Esophagus (tissue), 2 donors: ENCODE data around the gene DEPDC5. TPM values are rescaled to one million over a fixed set of nuclear protein-coding genes. Genes with fewer than 3 reads are reported as not detected.

Experiments used
- H3K27ac ChIP-seq, 2 donors: one replicate each; pipeline ENCODE4 v1.5.1; 2013; ENCODE audit warnings: low read depth in 2 of 2, mild to moderate bottlenecking in 2 of 2, inconsistent platforms in 1 of 2, low read length in 1 of 2, moderate library complexity in 1 of 2
- H3K27me3 ChIP-seq, 2 donors: one replicate each; pipeline ENCODE4 v1.6.1; 2013; ENCODE audit warnings: low read length in 2 of 2, control low read depth in 1 of 2, mild to moderate bottlenecking in 1 of 2; ENCODE audit not compliant: insufficient read depth in 2 of 2, control insufficient read depth in 1 of 2
- H3K36me3 ChIP-seq, 2 donors: one replicate each; pipeline ENCODE4 v1.6.1; 2013; ENCODE audit warnings: low read length in 1 of 2; ENCODE audit not compliant: control insufficient read depth in 2 of 2, insufficient read depth in 2 of 2
- H3K4me1 ChIP-seq, 2 donors: one replicate each; pipeline ENCODE4 v1.6.1; 2013; ENCODE audit warnings: low read length in 1 of 2; ENCODE audit not compliant: control insufficient read depth in 2 of 2, insufficient read depth in 2 of 2
- H3K4me3 ChIP-seq, 2 donors: one replicate each; pipeline ENCODE4 v1.5.1; 2013; ENCODE audit warnings: low read length in 2 of 2, mild to moderate bottlenecking in 2 of 2, low read depth in 1 of 2, moderate library complexity in 1 of 2
- H3K9me3 ChIP-seq, 2 donors: one replicate each; pipeline ENCODE4 v1.6.1; 2013; ENCODE audit warnings: mild to moderate bottlenecking in 2 of 2, low read depth in 1 of 2, low read length in 1 of 2, moderate library complexity in 1 of 2; ENCODE audit not compliant: control insufficient read depth in 2 of 2, insufficient read depth in 1 of 2
- WGBS, 2 donors: extraction: QIAGEN DNeasy Blood & Tissue Kit; methylation state at CpG; one replicate each; pipeline ENCODE4 v1.1.7; 2013; 5-methylcytosine and 5-hydroxymethylcytosine counted together
- polyA plus RNA-seq, 2 donors: library from polyadenylated mRNA; stranded (reverse); fragments of 200-250 nt; gene quantifications; one replicate each; pipeline ENCODE4 v1.2.3, GENCODE V29; 2013
- donor health status: healthy with polysubstance abuse.
- donor health status: Bipolar disorder and iron deficiency.

DEPDC5 gene
- polyA plus RNA-seq, 2 donors, result 6.5 to 10.8 TPM

DNA sequence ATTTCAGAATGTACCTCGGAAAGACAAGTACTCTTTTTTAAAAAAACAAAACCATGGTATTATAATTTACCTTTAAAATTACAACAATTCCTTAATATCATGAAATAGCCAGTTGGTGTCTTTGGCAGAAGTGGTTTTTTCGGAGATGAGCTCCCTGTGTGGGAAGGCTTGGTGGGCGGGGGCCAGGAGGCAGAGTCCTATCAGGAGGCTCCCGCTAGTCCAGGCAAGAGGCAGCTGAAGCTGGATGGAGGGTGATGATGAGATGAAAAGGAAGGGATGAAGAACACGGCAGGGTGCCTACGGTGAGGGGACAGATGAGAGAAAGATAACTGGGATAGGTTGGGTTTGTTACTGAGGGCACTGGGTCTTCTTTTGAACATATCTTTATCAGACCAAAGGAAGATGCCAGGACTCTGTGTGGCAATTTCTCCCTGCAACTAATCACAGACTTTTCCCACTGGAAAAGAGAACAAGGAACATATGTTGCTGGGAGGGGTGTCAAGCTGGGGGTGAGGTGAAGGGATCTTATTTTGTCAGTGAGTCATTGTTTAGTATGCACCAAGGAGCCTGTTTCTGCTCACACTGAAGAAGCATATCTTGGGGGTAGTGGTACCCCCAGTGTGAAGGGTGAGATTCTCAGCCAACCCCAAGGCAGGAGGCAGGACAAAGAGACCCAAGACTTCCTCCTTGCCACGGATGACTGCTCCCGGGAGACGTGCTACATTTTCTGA is 99.0 kb downstream of the DEPDC5 start:
- Histone ChIP-seq H3K9me3 (no peaks in the 10 kb centered on the region), H3K27me3 (no peaks in the 10 kb centered on the region), H3K36me3 (peaks cover 10 to 19% of the 10 kb centered on the region in 2 donors), H3K4me3 (no peak overlapping the region), H3K27ac (no peak overlapping the region), H3K4me1 (no peaks in the 10 kb centered on the region)
- 87 to 94% methylated on average over 9 of the region's 9 CpGs for WGBS, 2 donors

DNA sequence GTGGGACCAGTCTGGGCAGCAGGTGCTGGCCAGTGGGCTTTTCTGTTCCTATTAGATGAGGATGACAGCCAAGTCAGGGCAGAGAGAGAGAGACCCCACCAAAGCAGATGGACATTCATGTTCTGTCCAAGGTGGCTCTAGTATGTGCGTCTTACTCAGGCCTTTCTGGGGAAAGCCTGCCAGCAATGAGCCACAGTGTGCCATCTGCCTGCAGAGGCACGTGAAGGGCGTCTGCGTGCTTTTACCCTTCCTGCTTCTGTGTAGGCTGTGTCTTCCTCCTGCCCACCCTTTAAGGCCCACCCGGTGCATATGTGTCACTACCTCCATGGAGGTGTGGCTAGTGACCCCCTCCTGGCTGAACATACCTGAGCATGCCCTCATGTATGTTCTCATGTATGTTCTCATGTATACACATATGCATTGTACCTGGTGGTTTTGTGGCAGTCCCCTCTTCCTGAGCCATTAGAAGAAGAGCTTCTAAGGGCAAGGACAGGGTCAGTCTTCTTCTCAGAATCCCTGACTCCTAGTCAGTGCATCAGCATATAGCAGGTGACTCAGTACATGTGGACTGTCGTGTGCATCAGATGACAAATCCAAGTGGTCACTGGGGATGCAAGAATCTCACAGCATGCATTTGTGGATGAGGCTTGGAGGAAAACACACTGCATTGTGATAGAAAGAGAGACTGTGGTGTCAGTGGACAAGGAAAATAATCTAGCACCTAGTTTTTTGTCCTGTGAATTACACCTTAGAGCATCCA is 100.1 kb downstream of the DEPDC5 start:
- 92% methylated on average over 6 of the region's 6 CpGs for WGBS, 2 donors
- H3K27ac ChIP-seq, result no peak overlapping the region
- peaks cover 10 to 13% of the 10 kb centered on the region in 2 donors for H3K36me3 ChIP-seq

GRCh38 chr22:31857247-31857646 is 103.4 kb downstream of the DEPDC5 start:
- Histone ChIP-seq H3K36me3 (peaks cover 4 to 17% of the 10 kb centered on the region in 2 donors), H3K27ac (no peak overlapping the region), H3K4me3 (no peak overlapping the region), H3K27me3 (no peaks in the 10 kb centered on the region), H3K9me3 (no peaks in the 10 kb centered on the region), H3K4me1 (peaks cover 0 to 2% of the 10 kb centered on the region in 2 donors)
- WGBS, 2 donors, result 70 to 74% methylated on average over 9 of the region's 9 CpGs

More for the DNA sequence above, 100.1 kb downstream of the DEPDC5 start:
- Histone ChIP-seq H3K9me3 (no peaks in the 10 kb centered on the region), H3K4me3 (no peak overlapping the region), H3K27me3 (no peaks in the 10 kb centered on the region), H3K4me1 (no peaks in the 10 kb centered on the region)

GRCh38 chr22:31861226-31861840 is 107.5 kb downstream of the DEPDC5 start:
- Histone ChIP-seq H3K27ac (no peak overlapping the region), H3K4me3 (no peak overlapping the region), H3K27me3 (no peaks in the 10 kb centered on the region), H3K4me1 (peaks cover 0 to 2% of the 10 kb centered on the region in 2 donors), H3K9me3 (no peaks in the 10 kb centered on the region), H3K36me3 (peaks cover 0 to 12% of the 10 kb centered on the region in 2 donors)
- 97 to 99% methylated on average over 11 of the region's 11 CpGs for WGBS, 2 donors

DNA sequence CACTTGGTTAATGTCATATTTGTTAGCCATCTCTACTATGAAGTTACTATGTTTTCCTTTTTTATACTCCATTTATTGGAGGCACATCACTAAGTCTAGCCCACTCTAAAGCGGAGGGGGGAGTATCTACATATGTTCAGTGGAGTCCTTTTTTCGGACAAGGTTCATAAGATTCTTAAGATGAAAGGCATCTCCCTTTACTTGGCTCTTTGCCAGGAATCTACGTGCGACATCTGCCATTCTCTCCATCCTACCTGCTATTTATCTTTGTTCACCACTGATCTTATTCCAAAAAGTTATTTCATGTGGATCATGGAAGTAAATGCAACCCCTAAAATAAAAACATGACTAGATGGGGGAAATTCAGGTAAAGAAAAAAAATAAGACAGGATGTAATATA is 113.1 kb downstream of the DEPDC5 start:
- no peaks in the 10 kb centered on the region for H3K9me3 ChIP-seq
- H3K27me3 ChIP-seq, result no peaks in the 10 kb centered on the region
- 73 to 80% methylated on average over 4 of the region's 4 CpGs for WGBS, 2 donors
- H3K4me1 ChIP-seq, result no peaks in the 10 kb centered on the region
- H3K36me3 ChIP-seq, result peaks cover 0 to 16% of the 10 kb centered on the region in 2 donors
- no peak overlapping the region for H3K27ac ChIP-seq
- H3K4me3 ChIP-seq, result no peak overlapping the region

GRCh38 chr22:31867386-31868153 is 113.8 kb downstream of the DEPDC5 start:
- Histone ChIP-seq H3K4me1 (no peaks in the 10 kb centered on the region), H3K27ac (no peak overlapping the region), H3K36me3 (peaks cover 2 to 20% of the 10 kb centered on the region in 2 donors), H3K9me3 (no peaks in the 10 kb centered on the region), H3K4me3 (no peak overlapping the region), H3K27me3 (no peaks in the 10 kb centered on the region)
- 85 to 95% methylated on average over 3 of the region's 3 CpGs for WGBS, 2 donors

GRCh38 chr22:31869739-31870138 is 115.9 kb downstream of the DEPDC5 start:
- Histone ChIP-seq H3K36me3 (peaks cover 12 to 23% of the 10 kb centered on the region in 2 donors), H3K4me3 (no peak overlapping the region), H3K27ac (no peak overlapping the region), H3K4me1 (no peaks in the 10 kb centered on the region), H3K27me3 (no peaks in the 10 kb centered on the region), H3K9me3 (no peaks in the 10 kb centered on the region)
- 75 to 92% methylated on average over 5 of the region's 5 CpGs for WGBS, 2 donors

- H3K36me3 ChIP-seq, result peaks cover 14 to 24% of the 10 kb centered on the region in 2 donors
- peak overlapping the region in 1 of 2 donors; percentile 28 for H3K27ac ChIP-seq
- WGBS, 2 donors, result 49 to 60% methylated on average over 6 of the region's 6 CpGs
- H3K4me3 ChIP-seq, result no peak overlapping the region
- H3K4me1 ChIP-seq, result no peaks in the 10 kb centered on the region
- H3K27me3 ChIP-seq, result no peaks in the 10 kb centered on the region
- no peaks in the 10 kb centered on the region for H3K9me3 ChIP-seq
These were observed 117.1 kb downstream of the DEPDC5 start for GRCh38 chr22:31870890-31871289.

GRCh38 chr22:31871480-31871879 is 117.7 kb downstream of the DEPDC5 start:
- no peak overlapping the region for H3K4me3 ChIP-seq
- H3K27me3 ChIP-seq, result no peaks in the 10 kb centered on the region
- peaks cover 14 to 26% of the 10 kb centered on the region in 2 donors for H3K36me3 ChIP-seq
- H3K9me3 ChIP-seq, result no peaks in the 10 kb centered on the region
- no peak overlapping the region for H3K27ac ChIP-seq
- WGBS, 2 donors, result 85 to 86% methylated on average over 4 of the region's 4 CpGs
- no peaks in the 10 kb centered on the region for H3K4me1 ChIP-seq
